ENCODE measurements around the gene DDX5.
A peak's percentile ranks its signal among the peaks of the same experiment; 100 is the strongest.
"Not testable (repeated sequence)": the region's sequence is repeated elsewhere in the genome, so short reads cannot be mapped to it uniquely, and the experiment has no call there.

Gene DDX5

GRCh38 chr17:64507413-64507782 is 1.3 kb upstream of the DDX5 start:
- no peak for DNase-seq (ENCODE audit: low read depth)

GRCh38 chr17:64506576-64507412 is 705 bp upstream of the DDX5 start, which contains the start of gene CEP95:
TSS of gene CEP95 (plus strand) at chr17:64506977. CDS start at chr17:64507098, 121 bp downstream.
- peak; percentile 88 for DNase-seq (ENCODE audit: low read depth)

GRCh38 chr17:64505340-64506200 is 519 bp downstream of the DDX5 start:
- peak; percentile 63 for DNase-seq (ENCODE audit: low read depth)

GRCh38 chr17:64504769-64505339 is 1.2 kb downstream of the DDX5 start:
- no peak for DNase-seq (ENCODE audit: low read depth)

DNA sequence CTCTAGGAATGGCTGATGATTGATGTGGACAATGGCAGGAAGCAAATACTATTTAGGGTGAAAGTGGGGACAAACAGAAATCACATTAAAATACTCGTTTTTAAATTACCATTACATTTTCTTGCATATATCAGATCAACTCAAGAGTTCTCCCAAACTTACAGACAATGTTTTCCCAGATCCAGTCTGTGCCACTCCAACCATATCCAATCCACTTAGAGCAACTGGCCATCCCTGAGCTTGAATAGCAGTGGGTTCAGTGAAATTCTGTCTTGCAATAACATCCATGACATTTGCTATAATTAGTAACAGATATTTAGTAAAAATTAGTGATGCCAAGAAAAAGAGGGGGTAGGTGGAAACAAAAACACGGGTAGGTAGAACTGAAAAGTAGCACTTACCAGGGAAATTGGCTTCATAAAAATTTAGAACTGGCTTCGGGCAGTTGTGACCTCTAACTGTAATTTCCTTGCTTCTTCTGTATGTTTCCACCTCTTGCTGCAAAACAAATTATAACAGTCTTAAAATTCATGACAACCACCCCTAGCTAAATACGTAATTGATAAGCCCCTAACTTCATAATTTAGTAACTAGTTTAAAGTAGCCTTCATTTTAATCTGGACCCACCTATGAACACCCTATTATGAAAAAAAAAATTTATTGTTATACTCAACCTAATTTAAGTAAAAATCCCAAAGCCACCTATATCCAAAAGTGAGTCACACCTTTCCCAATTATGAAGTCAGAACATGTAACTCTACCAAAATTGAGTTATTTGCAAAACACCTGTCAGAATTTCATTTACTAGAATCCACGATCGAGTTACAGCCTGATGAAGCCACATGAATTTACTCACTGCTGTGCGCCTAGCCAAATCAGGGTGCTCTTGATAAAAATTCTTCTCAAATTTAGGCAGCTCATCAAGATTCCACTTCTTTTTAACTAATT is 2.0 kb downstream of the DDX5 start:
- DNase-seq (ENCODE audit: low read depth) = no peak

- DNase-seq (ENCODE audit: low read depth) = no peak
Observed at GRCh38 chr17:64503341-64503740, 2.7 kb downstream of the DDX5 start.

- no peak for DNase-seq (ENCODE audit: low read depth)
Observed at GRCh38 chr17:64502809-64503208, 3.3 kb downstream of the DDX5 start.

- DNase-seq (ENCODE audit: low read depth) = no peak
Observed at GRCh38 chr17:64502021-64502420, 4.1 kb downstream of the DDX5 start.

DNA sequence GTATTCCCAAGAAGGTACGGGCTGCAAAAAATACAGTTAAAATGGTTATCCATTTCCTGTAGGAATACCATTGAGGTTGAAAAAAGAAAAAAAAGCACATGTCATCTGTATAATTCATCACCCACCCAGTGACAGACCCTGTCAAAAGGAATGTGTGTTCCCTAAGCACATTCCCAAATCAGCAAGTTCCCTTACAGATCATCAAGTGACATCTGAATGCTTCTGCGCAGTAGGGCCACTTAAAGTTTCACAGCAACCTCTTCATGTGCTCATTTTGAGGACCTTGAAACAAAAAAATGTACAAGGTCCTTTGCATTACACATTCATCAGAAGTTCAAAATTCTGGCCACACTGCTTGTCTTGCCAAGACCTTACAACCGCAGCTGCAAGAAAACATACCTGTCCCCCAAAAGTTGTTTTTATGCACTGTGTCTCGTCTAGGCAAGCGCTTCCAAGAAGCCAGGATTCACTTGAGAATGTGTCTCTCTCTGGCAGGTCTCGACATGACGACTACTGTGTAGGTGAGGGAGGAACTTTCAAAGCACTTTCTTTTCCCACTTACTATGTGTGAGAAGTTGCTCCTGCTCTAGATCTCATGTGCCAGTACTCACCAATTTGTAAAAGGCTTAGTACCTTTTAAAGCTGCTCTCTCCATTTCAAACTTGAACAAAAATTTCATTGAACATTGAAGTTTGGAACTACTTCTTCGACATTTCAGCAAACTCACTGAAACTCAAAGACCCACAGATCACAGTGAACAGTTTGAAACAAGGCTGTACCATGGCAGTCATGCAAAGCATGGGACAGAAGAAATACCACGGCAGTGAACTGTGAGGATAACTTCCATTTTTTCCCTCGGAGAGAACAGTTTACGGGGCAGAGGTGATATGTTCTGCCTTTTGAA is 5.0 kb downstream of the DDX5 start:
- no peak for DNase-seq (ENCODE audit: low read depth)

DNA sequence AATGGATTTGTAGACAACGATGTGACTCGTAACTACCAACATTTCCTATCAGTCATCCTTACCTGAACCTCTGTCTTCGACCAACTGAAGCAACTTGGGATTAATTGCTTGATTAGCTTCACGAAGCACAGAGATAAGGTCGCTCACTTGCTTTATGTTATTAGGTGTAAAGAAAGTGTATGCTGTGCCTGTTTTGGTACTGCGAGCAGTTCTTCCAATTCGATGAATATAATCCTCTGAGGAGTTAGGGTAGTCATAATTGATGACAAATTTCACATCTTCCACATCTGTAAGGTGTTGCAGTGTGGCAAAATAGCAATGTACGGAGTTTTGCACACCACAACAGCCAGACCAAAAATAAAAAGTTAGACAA is 5.6 kb downstream of the DDX5 start:
- no peak for DNase-seq (ENCODE audit: low read depth)

DNA sequence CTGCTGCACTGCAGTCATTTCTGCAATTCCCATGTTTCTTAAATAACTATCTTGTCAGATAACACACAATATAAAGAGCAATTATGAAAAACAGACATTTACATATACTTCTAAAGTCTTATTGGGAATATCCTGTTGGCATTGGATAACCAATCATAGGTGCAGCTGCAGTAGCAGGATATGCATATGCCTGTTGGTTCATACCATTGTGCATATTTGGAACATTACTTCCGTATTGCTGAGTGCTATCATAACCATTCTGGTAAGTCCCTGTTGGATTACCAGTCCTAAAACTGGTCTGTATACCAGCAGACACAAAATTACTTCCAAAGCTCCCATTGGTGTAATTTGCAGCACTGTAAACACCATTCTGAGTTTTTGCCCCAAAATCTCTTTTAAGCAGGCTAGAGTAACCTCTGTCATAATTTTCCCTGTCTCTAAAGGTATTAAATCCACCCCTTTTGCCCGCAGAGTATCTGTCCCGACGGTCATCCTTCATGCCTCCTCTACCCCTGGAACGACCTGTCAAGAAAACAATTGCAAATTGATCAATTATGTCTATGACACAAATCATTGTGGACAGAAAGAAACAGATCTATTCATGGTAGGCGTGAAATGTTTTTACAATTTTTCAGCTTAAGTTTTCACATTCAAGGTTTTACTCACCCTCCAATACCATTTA is 6.1 kb downstream of the DDX5 start:
- no peak for DNase-seq (ENCODE audit: low read depth)

- no peak for DNase-seq (ENCODE audit: low read depth)
Observed at GRCh38 chr17:64498308-64499203, 7.5 kb downstream of the DDX5 start.

- no peak for DNase-seq (ENCODE audit: low read depth)
Observed at GRCh38 chr17:64497565-64498035, 8.5 kb downstream of the DDX5 start.

GRCh38 chr17:64496786-64497564 is 9.1 kb downstream of the DDX5 start, which contains the start of gene POLG2:
TSS of gene POLG2 (minus strand) at chr17:64497054. CDS start at chr17:64496968, 86 bp downstream.
- peak; percentile 92 for DNase-seq (ENCODE audit: low read depth)

DNA sequence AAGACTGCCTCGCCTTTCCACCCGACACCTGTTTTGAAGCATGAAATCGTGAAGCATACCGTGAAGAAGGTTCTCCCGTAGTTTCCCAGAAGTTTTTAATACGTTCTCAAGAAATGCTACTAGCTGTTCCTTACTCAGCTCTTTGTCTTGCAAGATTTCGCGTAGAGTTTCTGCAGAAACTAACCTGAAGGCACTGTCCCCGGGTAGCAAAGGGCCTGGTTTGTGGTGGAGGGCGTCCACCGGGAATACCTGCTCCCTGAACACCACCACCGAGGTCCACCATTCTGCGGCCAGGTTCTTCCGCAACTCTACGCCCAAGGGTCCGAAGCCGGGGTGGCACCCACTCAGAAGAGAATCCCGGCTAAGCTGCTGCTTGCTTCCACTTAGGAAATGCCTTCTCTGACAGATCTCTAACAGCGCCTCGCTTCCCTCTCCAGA is 9.7 kb downstream of the DDX5 start:
- no peak for DNase-seq (ENCODE audit: low read depth)

DNA sequence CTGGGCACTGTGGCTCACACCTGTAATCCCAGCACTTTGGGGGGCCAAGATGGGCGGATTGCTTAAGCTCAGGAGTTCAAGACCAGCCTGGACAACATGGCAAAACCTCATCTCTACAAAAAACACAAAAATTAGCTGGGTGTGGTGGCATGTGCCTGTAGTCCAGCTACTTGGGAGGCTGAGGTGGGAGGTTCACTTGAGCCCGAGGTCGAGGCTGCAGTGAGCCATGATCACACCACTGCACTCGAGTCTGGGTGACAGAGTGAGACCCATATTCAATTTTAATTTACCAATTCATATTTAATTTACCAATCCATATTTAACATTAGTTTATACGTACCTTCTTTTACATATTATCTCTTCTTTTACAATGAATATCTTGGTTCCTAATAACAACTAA is 10.8 kb downstream of the DDX5 start:
- not testable (repeated sequence) for DNase-seq (ENCODE audit: low read depth)

DNA sequence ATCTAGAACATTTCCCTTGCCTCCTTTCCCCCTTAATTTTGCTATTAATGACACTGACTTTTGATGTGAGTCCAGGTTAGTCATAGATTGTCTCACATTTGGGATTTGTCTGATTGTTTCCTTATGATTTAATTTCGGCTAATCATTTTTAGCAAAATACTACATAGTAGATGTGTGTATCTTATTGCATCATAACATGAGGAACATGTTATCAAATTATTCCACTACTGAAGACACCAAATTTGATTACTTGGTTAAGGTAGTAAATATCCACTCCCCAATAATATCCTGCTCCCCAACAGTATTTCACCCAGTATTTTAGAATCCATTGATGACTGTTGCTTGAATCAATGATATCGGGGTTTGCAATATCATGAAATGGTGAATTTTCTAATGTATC is 12.0 kb downstream of the DDX5 start:
- no peak for DNase-seq (ENCODE audit: low read depth)

All from stimulated activated CD8-positive, alpha-beta memory T cell treated with anti-CD3 and anti-CD28 coated beads, Interleukin-15, amount 100 ng/mL, for 24 hours (primary cell).